Endodermal cell (in vitro differentiated cells): ENCODE data around the gene DSTN. TPM values are rescaled to one million over a fixed set of nuclear protein-coding genes. Genes with fewer than 3 reads are reported as not detected.

Source experiments
- DNase-seq: peaks from one replicate; pipeline ENCODE4 v3.0.0-alpha.2; 2017
- H3K27ac ChIP-seq: 2 replicates; pipeline ENCODE4 v1.5.1; 2013; ENCODE audit warnings: mild to moderate bottlenecking, low read depth, low read length, moderate library complexity
- H3K27me3 ChIP-seq: 2 replicates; pipeline ENCODE4 v1.6.1; 2013; ENCODE audit warnings: mild to moderate bottlenecking, low read length, moderate library complexity; ENCODE audit not compliant: insufficient read depth, control insufficient read depth, poor library complexity, severe bottlenecking
- H3K36me3 ChIP-seq: 2 replicates; pipeline ENCODE4 v1.7.0; 2013; ENCODE audit warnings: mild to moderate bottlenecking, low read length, moderate library complexity; ENCODE audit not compliant: control insufficient read depth, insufficient read depth
- H3K4me1 ChIP-seq: one replicate; pipeline ENCODE4 v1.7.0; 2013; ENCODE audit warnings: low read length; ENCODE audit not compliant: control insufficient read depth, insufficient read depth
- H3K4me3 ChIP-seq: 2 replicates; pipeline ENCODE4 v1.5.1; 2013; ENCODE audit warnings: mild to moderate bottlenecking, low read length, moderate library complexity
- H3K9ac ChIP-seq: 2 replicates; pipeline ENCODE4 v1.6.1; 2013; ENCODE audit warnings: mild to moderate bottlenecking, low read length, moderate library complexity; ENCODE audit not compliant: poor library complexity, severe bottlenecking; ENCODE audit errors: extremely low read depth
- H3K9me3 ChIP-seq: 2 replicates; pipeline ENCODE4 v1.6.1; 2013; ENCODE audit warnings: mild to moderate bottlenecking, low read length, moderate library complexity; ENCODE audit not compliant: control insufficient read depth
- H3K27ac Mint-ChIP-seq: 2 replicates; pipeline ENCODE4 v1.8.0; 2020; ENCODE audit warnings: mixed read lengths
- H3K27me3 Mint-ChIP-seq: 2 replicates; pipeline ENCODE4 v1.8.0; 2021; ENCODE audit warnings: mild to moderate bottlenecking, mixed read lengths; ENCODE audit not compliant: insufficient read depth
- H3K36me3 Mint-ChIP-seq: 2 replicates; pipeline ENCODE4 v1.8.0; 2020; ENCODE audit warnings: low read depth, mixed read lengths
- H3K4me1 Mint-ChIP-seq: 2 replicates; pipeline ENCODE4 v1.8.0; 2020; ENCODE audit warnings: mixed read lengths
- H3K4me3 Mint-ChIP-seq: 2 replicates; pipeline ENCODE4 v1.8.0; 2020; ENCODE audit warnings: mild to moderate bottlenecking, moderate library complexity, mixed read lengths
- H3K9me3 Mint-ChIP-seq: 2 replicates; pipeline ENCODE4 v1.8.0; 2020; ENCODE audit warnings: mild to moderate bottlenecking, mixed read lengths
- WGBS, 2 experiments: methylation state at CpG; one replicate each; pipeline versions ENCODE4 v1.1.5 to v1.1.7; 2013; ENCODE audit warnings: missing lambda C conversion rate in 2 of 2, mixed read lengths in 1 of 2; ENCODE audit not compliant: insufficient coverage in 1 of 2, insufficient read length in 1 of 2; 5-methylcytosine and 5-hydroxymethylcytosine counted together
- total RNA-seq, 2 donors: library from RNA; stranded (reverse); fragmentation: NEBNext Ultra II Directional in 1 of 2; extraction: Animal tissue kit (Norgen Biotek cat#: 25700) in 1 of 2; gene quantifications; 2 replicates in 1 of 2; 3 replicates in 1 of 2; pipeline ENCODE4 v1.2.1, GENCODE V29; 2021
- TF ChIP-seq, protein P1 (sequence below): fragments of 200-600 bp; sonication (generic); conservative IDR thresholded peaks from 2 replicates; pipeline ENCODE4 v1.5.0; 2021; ENCODE audit warnings: antibody characterized with exemption, mild to moderate bottlenecking

DSTN gene
- total RNA-seq, 2 donors from 2014 or later = 196 to 204 TPM

DNA sequence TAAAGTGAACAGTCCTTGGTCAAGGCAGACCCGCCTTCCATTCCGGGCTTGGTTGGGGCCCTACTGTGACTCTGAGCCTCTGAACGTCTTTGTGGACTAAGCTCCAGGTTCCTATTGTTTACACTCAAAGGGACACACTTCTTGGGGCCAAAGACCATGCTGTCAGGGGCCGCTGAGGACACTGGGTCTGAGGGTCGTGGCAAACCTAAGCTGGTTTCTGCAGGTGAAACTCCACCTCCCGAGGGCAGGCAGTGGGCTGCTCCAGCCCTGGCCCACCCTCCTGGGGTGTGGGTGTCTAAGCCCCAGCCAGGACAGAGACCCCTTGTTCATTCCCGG, 43.1 kb downstream of the DSTN start:
- no peaks in the 10 kb centered on the region for H3K27me3 Mint-ChIP-seq
- peak overlapping the region; percentile 91 for H3K27ac Mint-ChIP-seq
- TF ChIP-seq, protein P1, sequence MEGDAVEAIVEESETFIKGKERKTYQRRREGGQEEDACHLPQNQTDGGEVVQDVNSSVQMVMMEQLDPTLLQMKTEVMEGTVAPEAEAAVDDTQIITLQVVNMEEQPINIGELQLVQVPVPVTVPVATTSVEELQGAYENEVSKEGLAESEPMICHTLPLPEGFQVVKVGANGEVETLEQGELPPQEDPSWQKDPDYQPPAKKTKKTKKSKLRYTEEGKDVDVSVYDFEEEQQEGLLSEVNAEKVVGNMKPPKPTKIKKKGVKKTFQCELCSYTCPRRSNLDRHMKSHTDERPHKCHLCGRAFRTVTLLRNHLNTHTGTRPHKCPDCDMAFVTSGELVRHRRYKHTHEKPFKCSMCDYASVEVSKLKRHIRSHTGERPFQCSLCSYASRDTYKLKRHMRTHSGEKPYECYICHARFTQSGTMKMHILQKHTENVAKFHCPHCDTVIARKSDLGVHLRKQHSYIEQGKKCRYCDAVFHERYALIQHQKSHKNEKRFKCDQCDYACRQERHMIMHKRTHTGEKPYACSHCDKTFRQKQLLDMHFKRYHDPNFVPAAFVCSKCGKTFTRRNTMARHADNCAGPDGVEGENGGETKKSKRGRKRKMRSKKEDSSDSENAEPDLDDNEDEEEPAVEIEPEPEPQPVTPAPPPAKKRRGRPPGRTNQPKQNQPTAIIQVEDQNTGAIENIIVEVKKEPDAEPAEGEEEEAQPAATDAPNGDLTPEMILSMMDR = no peak
- Histone ChIP-seq H3K4me1 (no peaks in the 10 kb centered on the region), H3K4me3 (no peak overlapping the region), H3K36me3 (peaks cover 37% of the 10 kb centered on the region), H3K9me3 (no peaks in the 10 kb centered on the region), H3K9ac (no peak overlapping the region), H3K27ac (no peak overlapping the region), H3K27me3 (no peaks in the 10 kb centered on the region)
- H3K36me3 Mint-ChIP-seq = peaks cover 17% of the 10 kb centered on the region
- no peak overlapping the region for H3K4me3 Mint-ChIP-seq
- no peaks in the 10 kb centered on the region for H3K9me3 Mint-ChIP-seq
- 85 to 90% methylated on average over 5 to 7 of the region's 7 CpGs for WGBS, 2 experiments
- peaks cover 3% of the 10 kb centered on the region for H3K4me1 Mint-ChIP-seq
- DNase-seq = no peak

DNA sequence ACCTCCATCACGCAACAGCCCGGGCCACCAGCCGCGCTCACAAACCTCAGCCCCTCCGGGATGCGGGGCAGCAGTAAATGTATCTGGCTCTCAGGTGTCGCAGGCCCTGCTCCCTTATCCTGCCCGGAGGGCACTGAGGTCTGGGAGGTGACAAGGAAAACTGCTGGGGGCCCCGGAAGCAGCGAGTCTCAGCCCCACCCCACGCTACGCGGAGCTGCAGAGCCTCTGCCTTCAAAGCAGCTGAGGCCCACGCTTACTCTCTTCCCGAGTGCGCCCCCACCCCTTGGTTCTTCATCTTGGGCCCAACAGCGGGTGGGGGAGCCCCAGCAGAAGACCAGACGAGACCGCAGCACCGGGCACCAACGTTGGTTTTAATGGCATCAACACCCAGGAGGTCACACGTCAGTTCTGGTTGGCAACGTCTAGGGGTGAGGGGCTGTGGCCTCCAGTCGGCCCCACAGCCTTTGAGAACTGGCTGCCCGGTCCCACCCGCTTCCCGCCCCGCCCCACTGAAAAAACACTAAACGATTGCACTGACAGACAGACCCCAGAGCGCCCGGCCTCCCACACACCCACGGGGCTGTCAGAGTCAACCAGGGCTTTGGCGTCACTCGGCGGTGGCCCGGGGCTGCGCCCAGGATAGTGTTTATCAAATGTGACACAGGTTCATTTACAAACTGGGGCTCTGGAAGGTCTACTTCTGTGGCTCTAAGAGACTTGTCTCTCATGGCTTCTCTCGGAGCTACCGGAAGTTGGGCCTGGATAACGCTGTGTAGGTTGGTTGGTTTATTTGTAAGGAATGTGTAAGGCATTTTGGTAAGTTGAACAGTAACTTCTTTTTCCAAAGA, 43.7 kb downstream of the DSTN start:
- H3K27ac Mint-ChIP-seq = peak overlapping the region; percentile 91
- no peaks in the 10 kb centered on the region for H3K9me3 Mint-ChIP-seq
- H3K4me3 Mint-ChIP-seq = no peak overlapping the region
- peaks cover 3% of the 10 kb centered on the region for H3K4me1 Mint-ChIP-seq
- no peaks in the 10 kb centered on the region for H3K27me3 ChIP-seq
- no peak overlapping the region for H3K9ac ChIP-seq
- peak; percentile 53 for DNase-seq
- no peaks in the 10 kb centered on the region for H3K9me3 ChIP-seq
- H3K4me1 ChIP-seq = no peaks in the 10 kb centered on the region
- no peaks in the 10 kb centered on the region for H3K27me3 Mint-ChIP-seq
- TF ChIP-seq, protein P1 = no peak
- WGBS, 2 experiments = 91 to 93% methylated on average over 28 to 40 of the region's 40 CpGs
- peaks cover 20% of the 10 kb centered on the region for H3K36me3 Mint-ChIP-seq
- H3K27ac ChIP-seq = no peak overlapping the region
- H3K4me3 ChIP-seq = no peak overlapping the region
- peaks cover 38% of the 10 kb centered on the region for H3K36me3 ChIP-seq

DNA sequence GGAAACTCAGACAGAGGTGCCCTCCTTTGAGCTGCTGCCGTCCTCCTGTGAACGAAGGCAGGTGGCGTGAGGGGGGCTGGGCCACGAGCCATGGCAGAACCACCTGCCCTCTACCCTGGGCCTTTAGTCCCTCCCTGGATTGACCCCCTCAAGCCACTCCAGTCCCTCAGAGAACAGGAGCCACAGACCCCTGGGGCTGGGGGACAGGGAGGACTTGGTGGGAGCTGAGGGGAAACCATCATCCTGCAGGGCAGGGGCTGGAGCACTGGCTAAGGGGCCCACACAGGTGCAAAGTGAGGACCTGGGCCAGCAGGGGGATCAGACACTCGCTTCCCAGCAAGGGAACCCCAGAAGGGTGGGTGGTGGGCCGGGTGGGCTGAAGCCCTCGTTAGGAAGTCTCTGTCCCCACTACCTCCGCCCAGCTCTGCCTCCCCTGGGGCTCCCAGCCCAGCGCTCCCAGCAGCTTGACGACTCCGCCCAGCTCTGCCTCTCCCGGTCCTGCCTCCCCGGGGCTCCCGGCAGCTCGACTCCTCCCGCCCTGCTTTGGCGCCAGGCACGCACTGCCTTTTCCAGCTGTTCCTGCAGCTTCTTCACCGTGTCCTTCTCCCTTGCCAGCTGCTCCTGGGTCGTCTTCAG, 44.4 kb downstream of the DSTN start:
- TF ChIP-seq, protein P1 = no peak
- Histone ChIP-seq H3K4me1 (no peaks in the 10 kb centered on the region), H3K9ac (no peak overlapping the region), H3K4me3 (no peak overlapping the region), H3K36me3 (peaks cover 41% of the 10 kb centered on the region), H3K9me3 (no peaks in the 10 kb centered on the region), H3K27ac (no peak overlapping the region), H3K27me3 (no peaks in the 10 kb centered on the region)
- H3K9me3 Mint-ChIP-seq = no peaks in the 10 kb centered on the region
- H3K4me3 Mint-ChIP-seq = no peak overlapping the region
- peak; percentile 71 for DNase-seq
- 81 to 84% methylated on average over 10 to 20 of the region's 20 CpGs for WGBS, 2 experiments
- H3K27me3 Mint-ChIP-seq = no peaks in the 10 kb centered on the region
- peak overlapping the region; percentile 72 for H3K27ac Mint-ChIP-seq
- peaks cover 3% of the 10 kb centered on the region for H3K4me1 Mint-ChIP-seq
- peaks cover 22% of the 10 kb centered on the region for H3K36me3 Mint-ChIP-seq
